ENCODE measurements around the gene TMEM97.

TMEM97 gene

DNA sequence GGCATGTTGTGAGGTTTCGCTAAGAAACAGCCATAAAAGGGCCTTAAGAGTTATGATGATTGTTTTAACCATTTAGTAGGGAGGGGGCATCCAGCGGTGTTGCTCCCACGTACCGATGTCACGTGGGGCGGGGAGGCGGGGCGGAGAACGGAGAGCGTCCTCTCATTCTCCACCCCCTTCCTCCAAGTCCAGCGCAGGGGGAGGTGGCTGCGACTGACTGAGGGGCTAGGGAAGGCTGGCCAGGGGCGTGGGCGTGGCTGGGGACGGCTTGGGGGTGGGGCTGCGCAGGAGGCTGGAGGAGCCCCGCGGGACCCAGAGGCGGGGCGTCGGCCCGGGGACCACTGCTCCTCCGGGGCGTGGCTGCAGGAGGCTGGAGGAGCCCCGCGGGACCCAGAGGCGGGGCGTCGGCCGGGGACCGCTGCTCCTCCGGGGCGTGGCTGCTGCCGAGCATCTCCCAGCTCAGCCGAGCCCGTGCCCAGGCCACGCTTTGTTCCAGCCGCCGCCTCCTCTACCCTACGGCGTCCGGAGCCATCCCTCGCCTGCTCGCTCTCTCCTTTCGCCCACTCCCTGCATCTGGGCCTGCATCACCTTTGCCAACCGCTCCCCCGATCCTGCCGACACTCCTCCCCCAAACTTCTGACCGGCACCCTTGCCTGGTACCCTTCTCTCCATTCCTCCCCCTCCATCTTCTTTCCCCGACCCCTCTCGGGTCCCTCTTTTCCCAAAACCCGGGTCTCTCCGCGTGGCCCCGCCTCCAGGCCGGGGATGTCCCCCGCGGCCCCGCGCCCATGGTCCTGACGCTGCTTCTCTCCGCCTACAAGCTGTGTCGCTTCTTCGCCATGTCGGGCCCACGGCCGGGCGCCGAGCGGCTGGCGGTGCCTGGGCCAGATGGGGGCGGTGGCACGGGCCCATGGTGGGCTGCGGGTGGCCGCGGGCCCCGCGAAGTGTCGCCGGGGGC lies 52.5 kb downstream of the TMEM97 start, which contains the start of gene SARM1 (continued):
- no peak for TF ChIP-seq ZNF560 (tag by site-specific recombination; IDR thresholded peaks at IDR 0.05; ENCODE audit: borderline replicate concordance)
- TF ChIP-seq ZNF510 (tag by site-specific recombination; IDR thresholded peaks at IDR 0.05; ENCODE audit: insufficient replicate concordance), result no peak
- TF ChIP-seq, protein P1, sequence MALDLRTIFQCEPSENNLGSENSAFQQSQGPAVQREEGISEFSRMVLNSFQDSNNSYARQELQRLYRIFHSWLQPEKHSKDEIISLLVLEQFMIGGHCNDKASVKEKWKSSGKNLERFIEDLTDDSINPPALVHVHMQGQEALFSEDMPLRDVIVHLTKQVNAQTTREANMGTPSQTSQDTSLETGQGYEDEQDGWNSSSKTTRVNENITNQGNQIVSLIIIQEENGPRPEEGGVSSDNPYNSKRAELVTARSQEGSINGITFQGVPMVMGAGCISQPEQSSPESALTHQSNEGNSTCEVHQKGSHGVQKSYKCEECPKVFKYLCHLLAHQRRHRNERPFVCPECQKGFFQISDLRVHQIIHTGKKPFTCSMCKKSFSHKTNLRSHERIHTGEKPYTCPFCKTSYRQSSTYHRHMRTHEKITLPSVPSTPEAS (tag by site-specific recombination; IDR thresholded peaks at IDR 0.05), result no peak
- TF ChIP-seq, protein P2, sequence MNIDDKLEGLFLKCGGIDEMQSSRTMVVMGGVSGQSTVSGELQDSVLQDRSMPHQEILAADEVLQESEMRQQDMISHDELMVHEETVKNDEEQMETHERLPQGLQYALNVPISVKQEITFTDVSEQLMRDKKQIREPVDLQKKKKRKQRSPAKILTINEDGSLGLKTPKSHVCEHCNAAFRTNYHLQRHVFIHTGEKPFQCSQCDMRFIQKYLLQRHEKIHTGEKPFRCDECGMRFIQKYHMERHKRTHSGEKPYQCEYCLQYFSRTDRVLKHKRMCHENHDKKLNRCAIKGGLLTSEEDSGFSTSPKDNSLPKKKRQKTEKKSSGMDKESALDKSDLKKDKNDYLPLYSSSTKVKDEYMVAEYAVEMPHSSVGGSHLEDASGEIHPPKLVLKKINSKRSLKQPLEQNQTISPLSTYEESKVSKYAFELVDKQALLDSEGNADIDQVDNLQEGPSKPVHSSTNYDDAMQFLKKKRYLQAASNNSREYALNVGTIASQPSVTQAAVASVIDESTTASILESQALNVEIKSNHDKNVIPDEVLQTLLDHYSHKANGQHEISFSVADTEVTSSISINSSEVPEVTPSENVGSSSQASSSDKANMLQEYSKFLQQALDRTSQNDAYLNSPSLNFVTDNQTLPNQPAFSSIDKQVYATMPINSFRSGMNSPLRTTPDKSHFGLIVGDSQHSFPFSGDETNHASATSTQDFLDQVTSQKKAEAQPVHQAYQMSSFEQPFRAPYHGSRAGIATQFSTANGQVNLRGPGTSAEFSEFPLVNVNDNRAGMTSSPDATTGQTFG (tag by site-specific recombination; IDR thresholded peaks at IDR 0.05; ENCODE audit: borderline replicate concordance), result no peak
- TF ChIP-seq, protein P3, sequence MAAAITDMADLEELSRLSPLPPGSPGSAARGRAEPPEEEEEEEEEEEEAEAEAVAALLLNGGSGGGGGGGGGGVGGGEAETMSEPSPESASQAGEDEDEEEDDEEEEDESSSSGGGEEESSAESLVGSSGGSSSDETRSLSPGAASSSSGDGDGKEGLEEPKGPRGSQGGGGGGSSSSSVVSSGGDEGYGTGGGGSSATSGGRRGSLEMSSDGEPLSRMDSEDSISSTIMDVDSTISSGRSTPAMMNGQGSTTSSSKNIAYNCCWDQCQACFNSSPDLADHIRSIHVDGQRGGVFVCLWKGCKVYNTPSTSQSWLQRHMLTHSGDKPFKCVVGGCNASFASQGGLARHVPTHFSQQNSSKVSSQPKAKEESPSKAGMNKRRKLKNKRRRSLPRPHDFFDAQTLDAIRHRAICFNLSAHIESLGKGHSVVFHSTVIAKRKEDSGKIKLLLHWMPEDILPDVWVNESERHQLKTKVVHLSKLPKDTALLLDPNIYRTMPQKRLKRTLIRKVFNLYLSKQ (tag by site-specific recombination; IDR thresholded peaks at IDR 0.05; ENCODE audit: borderline replicate concordance), result no peak
- no peak; the same call in 1 of the 2 replicates for TF ChIP-seq MZF1 (tag by site-specific recombination; IDR thresholded peaks at IDR 0.05; ENCODE audit: borderline replicate concordance)
- TF ChIP-seq OSR2 (tag by site-specific recombination; IDR thresholded peaks at IDR 0.05), result no peak
- no peak for TF ChIP-seq ZNF548 (tag by site-specific recombination; IDR thresholded peaks at IDR 0.05)
- TF ChIP-seq, protein P4, sequence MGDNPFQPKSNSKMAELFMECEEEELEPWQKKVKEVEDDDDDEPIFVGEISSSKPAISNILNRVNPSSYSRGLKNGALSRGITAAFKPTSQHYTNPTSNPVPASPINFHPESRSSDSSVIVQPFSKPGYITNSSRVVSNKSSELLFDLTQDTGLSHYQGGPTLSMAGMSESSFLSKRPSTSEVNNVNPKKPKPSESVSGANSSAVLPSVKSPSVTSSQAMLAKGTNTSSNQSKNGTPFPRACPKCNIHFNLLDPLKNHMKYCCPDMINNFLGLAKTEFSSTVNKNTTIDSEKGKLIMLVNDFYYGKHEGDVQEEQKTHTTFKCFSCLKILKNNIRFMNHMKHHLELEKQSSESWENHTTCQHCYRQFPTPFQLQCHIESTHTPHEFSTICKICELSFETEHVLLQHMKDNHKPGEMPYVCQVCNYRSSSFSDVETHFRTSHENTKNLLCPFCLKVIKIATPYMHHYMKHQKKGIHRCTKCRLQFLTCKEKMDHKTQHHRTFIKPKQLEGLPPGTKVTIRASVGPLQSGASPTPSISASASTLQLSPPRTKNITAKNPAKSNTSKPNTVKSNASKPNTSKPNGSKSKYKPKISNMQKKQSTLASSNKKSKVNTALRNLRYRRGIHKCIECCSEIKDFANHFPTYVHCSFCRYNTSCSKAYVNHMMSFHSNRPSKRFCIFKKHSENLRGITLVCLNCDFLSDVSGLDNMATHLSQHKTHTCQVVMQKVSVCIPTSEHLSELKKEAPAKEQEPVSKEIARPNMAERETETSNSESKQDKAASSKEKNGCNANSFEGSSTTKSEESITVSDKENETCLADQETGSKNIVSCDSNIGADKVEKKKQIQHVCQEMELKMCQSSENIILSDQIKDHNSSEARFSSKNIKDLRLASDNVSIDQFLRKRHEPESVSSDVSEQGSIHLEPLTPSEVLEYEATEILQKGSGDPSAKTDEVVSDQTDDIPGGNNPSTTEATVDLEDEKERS (tag by site-specific recombination; IDR thresholded peaks at IDR 0.05), result no peak
- peak; percentile 96 for TF ChIP-seq ZFHX2 (tag by site-specific recombination; conservative IDR thresholded peaks at IDR 0.05)
- TF ChIP-seq ZNF626 (tag by site-specific recombination; IDR thresholded peaks at IDR 0.05), result no peak
- TF ChIP-seq KLF16 (tag by site-specific recombination; IDR thresholded peaks at IDR 0.05), result peak; percentile 40
- TF ChIP-seq, protein P5, sequence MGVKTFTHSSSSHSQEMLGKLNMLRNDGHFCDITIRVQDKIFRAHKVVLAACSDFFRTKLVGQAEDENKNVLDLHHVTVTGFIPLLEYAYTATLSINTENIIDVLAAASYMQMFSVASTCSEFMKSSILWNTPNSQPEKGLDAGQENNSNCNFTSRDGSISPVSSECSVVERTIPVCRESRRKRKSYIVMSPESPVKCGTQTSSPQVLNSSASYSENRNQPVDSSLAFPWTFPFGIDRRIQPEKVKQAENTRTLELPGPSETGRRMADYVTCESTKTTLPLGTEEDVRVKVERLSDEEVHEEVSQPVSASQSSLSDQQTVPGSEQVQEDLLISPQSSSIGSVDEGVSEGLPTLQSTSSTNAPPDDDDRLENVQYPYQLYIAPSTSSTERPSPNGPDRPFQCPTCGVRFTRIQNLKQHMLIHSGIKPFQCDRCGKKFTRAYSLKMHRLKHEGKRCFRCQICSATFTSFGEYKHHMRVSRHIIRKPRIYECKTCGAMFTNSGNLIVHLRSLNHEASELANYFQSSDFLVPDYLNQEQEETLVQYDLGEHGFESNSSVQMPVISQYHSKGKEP (tag by site-specific recombination; IDR thresholded peaks at IDR 0.05), result no peak
- no peak for TF ChIP-seq ZNF707 (tag by site-specific recombination; IDR thresholded peaks at IDR 0.05)
- TF ChIP-seq ZNF335 (tag by site-specific recombination; conservative IDR thresholded peaks at IDR 0.05), result peak; percentile 98
- TF ChIP-seq ZBTB1 (tag by site-specific recombination; IDR thresholded peaks at IDR 0.05), result no peak
- TF ChIP-seq ZNF701 (tag by site-specific recombination; IDR thresholded peaks at IDR 0.05), result no peak
- TF ChIP-seq ZNF791 (tag by site-specific recombination; IDR thresholded peaks at IDR 0.05), result no peak
- no peak for TF ChIP-seq ZNF37A (tag by site-specific recombination; IDR thresholded peaks at IDR 0.05)
- no peak for TF ChIP-seq PRDM1 (tag by site-specific recombination; IDR thresholded peaks at IDR 0.05)
- TF ChIP-seq ZNF843 (tag by site-specific recombination; IDR thresholded peaks at IDR 0.05), result peak; percentile 66
- TF ChIP-seq ZNF530 (tag by site-specific recombination; IDR thresholded peaks at IDR 0.05; ENCODE audit: low read depth), result no peak
- TF ChIP-seq ZNF830 (tag by site-specific recombination; IDR thresholded peaks at IDR 0.05; ENCODE audit: low read depth), result no peak
- TF ChIP-seq, protein P6, sequence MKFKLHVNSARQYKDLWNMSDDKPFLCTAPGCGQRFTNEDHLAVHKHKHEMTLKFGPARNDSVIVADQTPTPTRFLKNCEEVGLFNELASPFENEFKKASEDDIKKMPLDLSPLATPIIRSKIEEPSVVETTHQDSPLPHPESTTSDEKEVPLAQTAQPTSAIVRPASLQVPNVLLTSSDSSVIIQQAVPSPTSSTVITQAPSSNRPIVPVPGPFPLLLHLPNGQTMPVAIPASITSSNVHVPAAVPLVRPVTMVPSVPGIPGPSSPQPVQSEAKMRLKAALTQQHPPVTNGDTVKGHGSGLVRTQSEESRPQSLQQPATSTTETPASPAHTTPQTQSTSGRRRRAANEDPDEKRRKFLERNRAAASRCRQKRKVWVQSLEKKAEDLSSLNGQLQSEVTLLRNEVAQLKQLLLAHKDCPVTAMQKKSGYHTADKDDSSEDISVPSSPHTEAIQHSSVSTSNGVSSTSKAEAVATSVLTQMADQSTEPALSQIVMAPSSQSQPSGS (tag by site-specific recombination; IDR thresholded peaks at IDR 0.05; ENCODE audit: low read depth), result no peak
- TF ChIP-seq ZNF585B (tag by site-specific recombination; IDR thresholded peaks at IDR 0.05), result no peak
- TF ChIP-seq ZBTB21 (tag by site-specific recombination; IDR thresholded peaks at IDR 0.05), result no peak
- TF ChIP-seq ZNF140 (tag by site-specific recombination; IDR thresholded peaks at IDR 0.05), result no peak
- no peak for TF ChIP-seq ZNF404 (tag by site-specific recombination; IDR thresholded peaks at IDR 0.05)
